Measurements from ENCODE around the gene PRSS57.
"Not testable (repeated sequence)": the region's sequence is repeated elsewhere in the genome, so short reads cannot be mapped to it uniquely, and the experiment has no call there.

Gene PRSS57

GRCh38 chr19:688992-689391 lies 6.3 kb downstream of the PRSS57 start:
- DNase-seq, result no peak

- DNase-seq, result no peak
These were observed 7.0 kb downstream of the PRSS57 start for GRCh38 chr19:688214-688613.

GRCh38 chr19:687569-688166 lies 7.6 kb downstream of the PRSS57 start:
- DNase-seq, result no peak

- DNase-seq, result no peak
These were observed 8.5 kb downstream of the PRSS57 start for GRCh38 chr19:686589-687297.

- no peak for DNase-seq
These were observed 9.8 kb downstream of the PRSS57 start for GRCh38 chr19:685454-685931.

GRCh38 chr19:682678-683320 lies 12.5 kb downstream of the PRSS57 start:
- DNase-seq, result no peak

- DNase-seq, result no peak
These were observed 13.9 kb downstream of the PRSS57 start for GRCh38 chr19:681029-682019.

GRCh38 chr19:680287-681028 lies 14.8 kb downstream of the PRSS57 start:
- peak; percentile 100 for DNase-seq

GRCh38 chr19:679418-680286 lies 15.6 kb downstream of the PRSS57 start:
- peak; percentile 45 for DNase-seq

GRCh38 chr19:678791-679388 lies 16.4 kb downstream of the PRSS57 start:
- no peak for DNase-seq

GRCh38 chr19:677601-678436 lies 17.4 kb downstream of the PRSS57 start:
- no peak for DNase-seq

GRCh38 chr19:677201-677600 lies 18.1 kb downstream of the PRSS57 start:
- DNase-seq, result no peak

GRCh38 chr19:676339-677105 lies 18.7 kb downstream of the PRSS57 start, which contains the start of gene FSTL3:
Gene FSTL3, plus strand, starts transcription at chr19:676392. Its CDS starts 32 bp downstream, at chr19:676424.
- DNase-seq, result no peak

GRCh38 chr19:676007-676338 lies 19.3 kb downstream of the PRSS57 start:
- DNase-seq, result no peak

- DNase-seq, result no peak
These were observed 20.7 kb downstream of the PRSS57 start for GRCh38 chr19:674282-675151.

- no peak for DNase-seq
These were observed 24.6 kb downstream of the PRSS57 start for GRCh38 chr19:670609-671075.

GRCh38 chr19:668675-669434 lies 26.4 kb downstream of the PRSS57 start:
- DNase-seq, result not testable (repeated sequence)

Measured in CD4-positive, alpha-beta T cell treated with Interleukin-21 for 1 hour (primary cell).